A549 (cell line): ENCODE results near the gene ATF3. TPM values are rescaled to one million over a fixed set of nuclear protein-coding genes. Genes with fewer than 3 reads are reported as not detected.

Experiments used
- ATAC-seq, 2 experiments: fragments of 200-7000 bp in 1 of 2; fragments of >200 bp in 1 of 2; cut with Nextera tagmentation in 1 of 2; cut with Tn5 transposase in 1 of 2; 3 replicates each; pipeline versions ENCODE4 v1.8.0 to v1.9.1; 2018 to 2020; ENCODE audit warnings: mild to moderate bottlenecking in 1 of 2, moderate library complexity in 1 of 2
- CTCF ChIA-PET: fragments of 300-600 bp; sonication (Branson Sonifier 250); formaldehyde crosslinking; extraction: SDS; loops from one replicate; lab custom pipeline; 2021; ENCODE audit warnings: antibody characterized with exemption, inconsistent platforms; lab: Yijun Ruan, JAX
- POLR2A ChIA-PET: fragments of 350-600 bp; formaldehyde crosslinking; extraction: SDS; loops from one replicate; lab custom pipeline; 2021; ENCODE audit warnings: antibody characterized with exemption, inconsistent platforms; lab: Yijun Ruan, JAX
- DNase-seq, 2 experiments: peaks; one replicate each; pipeline versions ENCODE4 v3.0.0 to v3.0.0-alpha.2; 2011 to 2016; ENCODE audit warnings: low read depth in 1 of 2, low spot score in 1 of 2
- FAIRE-seq: peaks from 2 replicates; lab custom pipeline; 2011; peaks lifted over from hg19 to GRCh38; lab: Jason Lieb, UNC
- H3K27ac ChIP-seq, 2 experiments: fragments of >200 bp; sonication (Bioruptor Twin); formaldehyde crosslinking; 3 replicates each; pipeline ENCODE4 v1.5.1; 2016 to 2017
- H3K4me1 ChIP-seq: fragments of >200 bp; sonication (Bioruptor Twin); formaldehyde crosslinking; 3 replicates; pipeline ENCODE4 v1.6.1; 2016
- H3K4me2 ChIP-seq: fragments of >200 bp; sonication (Bioruptor Twin); formaldehyde crosslinking; 3 replicates; pipeline ENCODE4 v1.6.1; 2016
- H3K4me3 ChIP-seq: fragments of >200 bp; sonication (Bioruptor Twin); formaldehyde crosslinking; 3 replicates; pipeline ENCODE4 v1.5.1; 2016
- H3K9me3 ChIP-seq: fragments of >200 bp; sonication (Bioruptor Twin); formaldehyde crosslinking; 3 replicates; pipeline ENCODE4 v1.6.1; 2016
- ATOH8 ChIP-seq: fragments of 250-450 bp; sonication (Bioruptor Pico); IDR thresholded peaks from 2 replicates; pipeline ENCODE4 v1.5.0; 2020; ENCODE audit warnings: low read depth, mild to moderate bottlenecking, moderate library complexity
- CBX8 ChIP-seq: fragments of 200-600 bp; sonication (generic); IDR thresholded peaks from 2 replicates; pipeline ENCODE4 v1.6.1; 2016
- CHD2 ChIP-seq: fragments of 150-350 bp; IDR thresholded peaks from 2 replicates; pipeline ENCODE4 v1.6.1; 2014; ENCODE audit warnings: low read length; ENCODE audit not compliant: partially characterized antibody
- ELK1 ChIP-seq: fragments of 150-350 bp; IDR thresholded peaks from 2 replicates; pipeline ENCODE4 v1.6.1; 2014; ENCODE audit warnings: low read depth, mild to moderate bottlenecking, low read length
- ESRRA ChIP-seq: fragments of 150-350 bp; IDR thresholded peaks from 2 replicates; pipeline ENCODE4 v1.6.1; 2014; ENCODE audit warnings: mild to moderate bottlenecking, low read length, borderline replicate concordance
- FOSB ChIP-seq: fragments of 250-450 bp; sonication (Bioruptor Pico); IDR thresholded peaks from 2 replicates; pipeline ENCODE4 v1.5.0; 2020; ENCODE audit warnings: mild to moderate bottlenecking, moderate library complexity
- FOSL2 ChIP-seq, 2 experiments: fragments of 450-650 bp in 1 of 2; fragments of >200 bp in 1 of 2; sonication (Bioruptor Twin) in 1 of 2; formaldehyde crosslinking; IDR thresholded peaks; 2 replicates each; pipeline versions ENCODE4 v1.5.0 to v1.6.1; 2016 to 2020; ENCODE audit warnings: mild to moderate bottlenecking in 1 of 2, moderate library complexity in 1 of 2
- HDAC2 ChIP-seq: fragments of 200-600 bp; sonication (generic); IDR thresholded peaks from 2 replicates; pipeline ENCODE4 v1.6.1; 2016
- HMGXB4 ChIP-seq: fragments of 250-450 bp; sonication (Bioruptor Pico); IDR thresholded peaks from 2 replicates; pipeline ENCODE4 v1.5.0; 2021; ENCODE audit warnings: mild to moderate bottlenecking, moderate library complexity, borderline replicate concordance
- HOXA7 ChIP-seq: fragments of 250-450 bp; sonication (Bioruptor Pico); IDR thresholded peaks from 2 replicates; pipeline ENCODE4 v1.5.0; 2020; ENCODE audit warnings: mild to moderate bottlenecking, moderate library complexity
- JUN ChIP-seq, 2 experiments: fragments of >200 bp; sonication (Bioruptor Twin); formaldehyde crosslinking; IDR thresholded peaks; 2 replicates in 1 of 2; 3 replicates in 1 of 2; pipeline ENCODE4 v1.6.1; 2016 to 2017
- JUNB ChIP-seq: fragments of >200 bp; sonication (Bioruptor Twin); formaldehyde crosslinking; IDR thresholded peaks from 2 replicates; pipeline ENCODE4 v1.6.1; 2016
- KDM5A ChIP-seq: fragments of 200-600 bp; sonication (generic); IDR thresholded peaks from 2 replicates; pipeline ENCODE4 v1.6.1; 2016; ENCODE audit warnings: antibody characterized with exemption, mild to moderate bottlenecking
- MAFK ChIP-seq: fragments of 450-650 bp; IDR thresholded peaks from 2 replicates; pipeline ENCODE4 v1.6.1; 2014; ENCODE audit not compliant: partially characterized antibody
- MAZ ChIP-seq: fragments of 150-350 bp; IDR thresholded peaks from 2 replicates; pipeline ENCODE4 v1.6.1; 2014; ENCODE audit warnings: antibody characterized with exemption, low read depth, low read length, borderline replicate concordance
- NPAS2 ChIP-seq: fragments of 250-450 bp; sonication (Bioruptor Pico); IDR thresholded peaks from 2 replicates; pipeline ENCODE4 v1.8.0; 2022; ENCODE audit warnings: mild to moderate bottlenecking, moderate library complexity, borderline replicate concordance
- NR3C1 ChIP-seq: fragments of >200 bp; sonication (Bioruptor Twin); formaldehyde crosslinking; IDR thresholded peaks from 3 replicates; pipeline ENCODE4 v1.6.1; 2017
- PBX3 ChIP-seq: IDR thresholded peaks from 2 replicates; pipeline ENCODE4 v1.6.1; 2012
- RCOR1 ChIP-seq: fragments of 150-350 bp; IDR thresholded peaks from 2 replicates; pipeline ENCODE4 v1.6.1; 2014; ENCODE audit warnings: antibody characterized with exemption, low read length, low read depth
- RFX5 ChIP-seq: fragments of 450-650 bp; IDR thresholded peaks from 2 replicates; pipeline ENCODE4 v1.7.1; 2014; ENCODE audit warnings: antibody characterized with exemption, mild to moderate bottlenecking, moderate library complexity
- WGBS: methylation state at CpG from one replicate; pipeline ENCODE4 v1.1.6; 2017; ENCODE audit errors: missing lambda C conversion rate; 5-methylcytosine and 5-hydroxymethylcytosine counted together
- polyA plus RNA-seq, 4 experiments: library from polyadenylated mRNA; depleted of rRNA in 3 of 4; stranded (reverse); fragments of >200 nt; fragmentation: RNase III in 1 of 4; extraction: RNeasy Plus Mini Kit Qiagen cat#74134 plus additional on column Dnase treatment in 1 of 4; gene quantifications; 2 replicates in 3 of 4; 3 replicates in 1 of 4; pipeline ENCODE4 v1.2.3, GENCODE V29; 2011 to 2017

The ATF3 gene
- polyA plus RNA-seq, 2 of the 4 experiments (the other 2 are of a cell fraction): 4.4 to 62.9 TPM

- DNase-seq (no peak), FAIRE-seq (no peak), ATAC-seq (no peak)
- no peak for TF ChIP-seq HDAC2
- no peak for TF ChIP-seq ELK1
- TF ChIP-seq HMGXB4 (CRISPR knock-in tag): no peak
- no peak for TF ChIP-seq CHD2
- TF ChIP-seq FOSB (CRISPR knock-in tag): no peak
- no peak for TF ChIP-seq RFX5
- no peak for TF ChIP-seq ESRRA
- no peak for TF ChIP-seq KDM5A
- no peak for TF ChIP-seq NPAS2 (CRISPR knock-in tag)
- TF ChIP-seq MAFK: no peak
- no peak overlapping the region for H3K27ac ChIP-seq
- ChIA-PET CTCF (interaction anchor here (1.3 to 4.1 kb wide), 2 partner anchors 95 to 108 kb away, joined by 4 to 19 read pairs; no protein-coding TSS in a partner anchor), POLR2A (interaction anchor here (4.5 kb wide), 1 partner anchor 23 kb away, joined by 14 read pairs; the partner anchor contains the start of gene ATF3)
- H3K4me3 ChIP-seq: no peak overlapping the region
- peaks cover 2% of the 10 kb centered on the region; the same call in 1 of the 3 replicates for H3K4me1 ChIP-seq
- WGBS: 63% methylated on average over 6 of the region's 6 CpGs
- no peak overlapping the region for H3K4me2 ChIP-seq
- no peaks in the 10 kb centered on the region for H3K9me3 ChIP-seq
Measured at GRCh38 chr1:212585210-212585609, 23.4 kb upstream of the ATF3 start.

GRCh38 chr1:212586206-212587015, 22.1 kb upstream of the ATF3 start:
- CTCF ChIA-PET: interaction anchor here (0.8 to 4.1 kb wide), 11 partner anchors 8 to 130 kb away, joined by 3 to 19 read pairs (median 4); no protein-coding TSS in a partner anchor
- POLR2A ChIA-PET: interaction anchor here (4.5 kb wide), 1 partner anchor 22 kb away, joined by 14 read pairs; the partner anchor contains the start of gene ATF3
- 77% methylated on average over 7 of the region's 7 CpGs for WGBS
- FAIRE-seq: no peak
- H3K4me1 ChIP-seq: no peaks in the 10 kb centered on the region
- no peaks in the 10 kb centered on the region for H3K9me3 ChIP-seq
- ATAC-seq: no peak
- H3K4me3 ChIP-seq: no peak overlapping the region
- no peak for DNase-seq
- no peak overlapping the region for H3K27ac ChIP-seq
- no peak overlapping the region for H3K4me2 ChIP-seq
- TF ChIP-seq MAFK (peak; percentile 12), MAZ (no peak), ATOH8 (CRISPR knock-in tag) (no peak)
- TF ChIP-seq, all 56 proteins: peak for 1

GRCh38 chr1:212587016-212587887, 21.3 kb upstream of the ATF3 start:
- DNase-seq: no peak
- ATAC-seq: no peak
- H3K4me1 ChIP-seq: no peaks in the 10 kb centered on the region
- ChIA-PET POLR2A (interaction anchor here (4.5 kb wide), 1 partner anchor 21 kb away, joined by 14 read pairs; the partner anchor contains the start of gene ATF3), CTCF (interaction anchor here (0.8 to 4.1 kb wide), 10 partner anchors 8 to 131 kb away, joined by 3 to 19 read pairs (median 4); no protein-coding TSS in a partner anchor)
- no peak overlapping the region for H3K27ac ChIP-seq
- no peak overlapping the region for H3K4me2 ChIP-seq
- H3K9me3 ChIP-seq: no peaks in the 10 kb centered on the region
- no peak for FAIRE-seq
- no peak overlapping the region for H3K4me3 ChIP-seq
- WGBS: 84% methylated on average over 11 of the region's 11 CpGs
- TF ChIP-seq CBX8: no peak
- no peak for TF ChIP-seq HOXA7
- TF ChIP-seq ATOH8 (CRISPR knock-in tag): no peak
- no peak for TF ChIP-seq JUN (IDR thresholded peaks at IDR 0.05)
- TF ChIP-seq FOSB (CRISPR knock-in tag): no peak
- no peak for TF ChIP-seq RCOR1
- TF ChIP-seq FOSL2 (IDR thresholded peaks at IDR 0.05): no peak
- no peak for TF ChIP-seq FOSL2 (CRISPR knock-in tag; IDR thresholded peaks at IDR 0.05)
- TF ChIP-seq NR3C1: no peak
- TF ChIP-seq ELK1: no peak
- TF ChIP-seq PBX3: no peak
- TF ChIP-seq JUNB: no peak
